ENCODE results near the gene PCDHGA1.
A peak's percentile ranks its signal among the peaks of the same experiment; 100 is the strongest.

Gene PCDHGA1

DNA sequence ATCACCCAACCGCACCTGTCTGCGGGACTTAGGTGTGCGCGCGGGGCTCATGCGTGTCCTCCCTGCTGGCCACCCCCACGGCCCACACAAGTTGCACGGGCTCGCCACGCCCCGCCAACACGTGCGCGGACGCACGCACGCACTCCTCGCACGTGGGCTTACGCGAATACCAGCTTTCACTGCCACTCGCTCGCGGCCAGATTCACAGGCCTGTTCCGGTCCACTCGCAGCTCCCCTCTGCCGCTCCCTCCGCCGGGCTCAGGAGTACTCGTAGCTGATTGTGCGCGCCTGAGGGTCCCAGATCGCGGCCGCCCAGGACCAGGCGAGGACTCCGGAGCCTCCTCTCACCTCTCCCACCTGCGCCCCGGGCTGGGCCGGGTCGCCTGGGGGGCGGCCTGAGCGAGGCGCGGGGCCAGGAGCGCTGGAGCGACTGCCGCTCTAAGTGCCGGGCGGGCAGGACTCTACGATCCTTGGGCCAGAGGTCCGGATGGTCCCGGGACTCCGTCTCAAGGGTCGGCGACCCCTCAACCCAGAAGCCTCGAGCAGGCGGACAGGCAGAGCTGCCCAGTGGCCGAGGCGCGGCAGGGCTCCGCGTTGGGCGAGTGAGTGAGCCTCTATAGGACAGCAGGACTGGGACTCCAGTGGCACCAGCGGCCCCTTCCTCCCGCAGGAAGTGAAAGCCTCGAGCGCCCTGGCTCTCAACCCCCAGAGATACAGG lies 162.0 kb downstream of the PCDHGA1 start:
- DNase-seq (ENCODE audit: low spot score), result no peak

GRCh38 chr5:141493500-141494422 lies 163.4 kb downstream of the PCDHGA1 start:
- DNase-seq (ENCODE audit: low spot score), result no peak

DNA sequence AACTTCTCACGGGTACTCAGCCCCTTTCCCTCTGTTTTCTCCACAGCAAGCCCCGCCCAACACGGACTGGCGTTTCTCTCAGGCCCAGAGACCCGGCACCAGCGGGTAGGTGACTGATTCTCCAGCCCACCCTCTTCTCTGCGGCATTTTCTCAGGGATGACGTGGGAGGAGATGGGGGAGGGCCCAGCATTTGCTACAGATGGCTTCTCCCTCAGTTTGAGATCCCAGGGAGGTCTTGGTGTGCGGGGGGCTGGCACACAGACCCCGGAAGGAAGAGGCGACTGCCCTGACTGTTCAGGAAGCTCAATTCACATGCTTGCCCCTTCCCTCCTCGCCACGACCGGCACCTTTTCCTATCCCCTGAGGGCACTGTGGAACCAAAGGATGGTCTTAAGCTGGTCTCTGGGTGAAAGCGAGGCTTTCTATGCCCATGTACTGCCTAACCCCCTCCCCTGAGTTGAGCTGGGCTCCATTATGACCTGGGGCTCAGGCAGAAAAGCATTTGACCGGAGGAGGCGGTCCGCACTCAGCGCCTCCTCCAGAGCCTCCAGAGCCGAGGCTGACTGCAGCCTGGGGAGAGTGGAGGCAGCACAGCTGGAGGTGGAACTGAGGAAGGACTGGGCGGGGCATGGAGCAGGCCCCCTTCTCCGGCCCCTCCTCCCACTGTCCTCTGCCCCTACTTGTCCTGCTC lies 164.6 kb downstream of the PCDHGA1 start:
- no peak for DNase-seq (ENCODE audit: low spot score)

GRCh38 chr5:141495453-141495811 lies 165.1 kb downstream of the PCDHGA1 start:
- DNase-seq (ENCODE audit: low spot score), result no peak

GRCh38 chr5:141496038-141496437 lies 165.7 kb downstream of the PCDHGA1 start:
- no peak for DNase-seq (ENCODE audit: low spot score)

- DNase-seq (ENCODE audit: low spot score), result no peak
Observed at GRCh38 chr5:141501761-141502160, 171.4 kb downstream of the PCDHGA1 start.

GRCh38 chr5:141503681-141504080 lies 173.4 kb downstream of the PCDHGA1 start:
- DNase-seq (ENCODE audit: low spot score), result no peak

GRCh38 chr5:141504216-141504615 lies 173.9 kb downstream of the PCDHGA1 start:
- no peak for DNase-seq (ENCODE audit: low spot score)

DNA sequence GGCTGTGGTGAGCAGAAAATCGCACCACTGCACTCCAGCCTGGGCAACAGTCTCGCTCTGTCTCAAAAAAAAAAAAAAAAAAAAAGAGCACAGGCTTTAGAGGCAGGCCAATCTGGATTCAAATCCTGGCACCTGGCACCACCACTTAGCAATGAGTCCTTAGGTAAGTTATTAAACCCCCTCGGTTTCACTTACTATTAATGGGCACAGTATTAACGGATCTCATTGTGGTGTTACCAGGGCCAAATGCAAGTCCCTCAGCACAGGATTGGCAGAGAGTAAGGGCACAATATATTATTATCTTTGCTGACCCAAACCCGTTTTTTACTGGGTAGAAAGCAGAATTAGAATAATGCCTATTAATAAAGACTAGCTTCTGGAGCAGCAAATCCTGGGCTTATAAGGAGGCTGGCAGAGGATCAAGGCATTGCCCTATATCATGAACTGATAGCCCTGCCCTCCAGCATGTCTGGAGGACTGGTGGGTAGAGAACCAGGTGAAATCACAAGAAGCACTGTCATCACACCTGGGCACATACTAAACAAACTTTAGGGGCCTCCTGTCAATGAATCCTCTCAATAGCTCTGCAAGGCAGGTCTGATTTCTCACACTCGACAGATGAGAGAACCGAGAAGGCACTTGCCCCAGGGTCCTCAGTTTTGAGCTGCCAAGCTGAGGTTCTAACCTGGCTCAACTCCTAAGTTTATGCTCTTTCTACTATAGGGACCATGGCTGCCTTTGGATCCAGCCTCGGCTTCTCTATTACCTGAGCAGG lies 176.3 kb downstream of the PCDHGA1 start:
- DNase-seq (ENCODE audit: low spot score), result no peak

DNA sequence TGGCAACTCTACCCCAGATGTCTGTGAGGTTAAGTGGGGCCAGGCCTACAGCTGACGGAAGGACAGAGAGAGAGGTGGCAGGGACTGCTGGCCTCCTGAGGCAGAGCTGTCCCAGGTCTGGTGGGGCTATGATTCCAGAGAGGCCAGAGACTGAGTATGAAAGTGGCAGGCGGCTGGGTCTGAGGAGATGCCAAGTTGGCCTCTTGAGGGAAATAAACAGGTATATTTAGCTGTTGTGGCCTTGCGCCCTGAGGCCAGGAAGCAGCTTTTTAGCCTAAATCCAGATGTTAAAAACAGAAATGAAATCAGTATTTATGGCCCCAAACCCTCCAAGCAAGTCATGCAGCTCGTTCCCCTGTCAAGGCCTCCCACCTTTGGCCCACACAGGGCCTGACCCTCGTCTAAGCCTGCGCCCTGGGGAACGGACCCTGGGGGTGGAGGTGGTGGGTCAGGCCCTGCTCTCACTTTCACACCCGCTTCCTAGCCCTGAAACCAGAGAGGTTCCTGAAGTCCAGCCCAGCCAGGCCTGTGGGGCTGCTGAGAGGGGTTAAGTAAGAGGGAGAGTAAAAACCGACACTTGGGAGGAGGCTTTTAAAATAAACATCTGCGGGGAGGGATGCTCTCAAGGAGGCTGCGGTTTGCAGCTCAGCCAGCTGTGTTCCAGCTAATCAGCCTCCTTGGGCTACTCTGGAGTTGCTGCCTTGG lies 177.2 kb downstream of the PCDHGA1 start:
- DNase-seq (ENCODE audit: low spot score), result peak; percentile 85

DNA sequence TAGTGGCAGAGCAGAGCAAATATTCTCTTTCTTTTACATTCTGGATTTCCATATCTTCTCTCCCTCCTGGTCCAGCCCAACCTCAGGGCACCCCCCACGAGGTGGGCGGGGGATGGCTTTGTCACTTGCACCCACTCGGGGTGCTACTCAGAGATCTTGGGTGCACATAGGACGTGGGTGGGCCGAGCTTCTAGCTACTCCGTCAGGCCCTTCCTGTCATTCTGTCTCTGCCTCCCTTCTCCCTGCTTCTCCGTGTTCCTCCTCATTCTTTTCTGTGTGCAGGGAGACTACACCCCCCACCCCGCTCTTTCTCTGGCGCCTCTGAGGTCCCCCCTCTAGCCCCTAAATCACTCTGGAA lies 178.1 kb downstream of the PCDHGA1 start:
- DNase-seq (ENCODE audit: low spot score), result no peak

DNA sequence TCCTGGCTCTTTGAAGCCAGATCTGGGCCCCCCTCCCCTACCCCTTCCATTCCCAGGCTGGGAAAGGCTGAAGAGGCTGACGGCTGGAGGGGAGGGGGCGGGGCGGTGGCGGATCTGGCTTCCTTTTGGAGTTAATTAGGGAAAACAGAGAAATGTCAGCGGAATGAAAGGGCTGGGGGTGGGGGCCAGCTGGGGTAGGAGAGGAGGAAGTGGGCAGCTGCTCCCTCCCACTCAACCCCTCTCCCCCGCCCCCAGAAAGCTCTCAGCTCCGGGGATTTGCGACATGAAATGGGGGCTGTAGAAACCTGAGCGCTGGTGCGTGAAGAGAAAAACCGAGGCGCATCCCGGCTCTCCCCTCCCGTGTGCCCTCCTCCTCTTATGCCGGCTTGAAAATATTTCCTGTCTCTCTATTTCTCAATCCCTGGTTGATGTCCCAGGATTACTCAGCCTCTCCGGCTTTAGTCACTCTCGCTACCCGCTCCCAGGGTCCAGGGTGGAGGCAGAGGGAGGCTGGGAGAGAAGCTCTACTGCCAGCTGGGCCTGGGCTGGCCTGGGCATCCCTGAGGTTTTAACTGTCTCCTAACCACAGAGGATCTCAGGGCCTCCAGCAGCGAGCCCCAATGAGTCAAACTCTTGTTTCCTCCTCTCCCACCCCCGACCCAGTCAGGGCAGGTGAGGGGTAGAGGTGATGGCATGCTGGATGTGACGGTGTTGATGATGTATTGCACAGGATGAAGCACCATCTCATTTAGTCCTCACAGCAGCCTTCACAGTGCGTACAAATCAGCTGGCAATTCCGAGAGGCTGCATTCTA lies 178.7 kb downstream of the PCDHGA1 start:
- no peak for DNase-seq (ENCODE audit: low spot score)

GRCh38 chr5:141510160-141510559 lies 179.8 kb downstream of the PCDHGA1 start:
- DNase-seq (ENCODE audit: low spot score), result no peak

GRCh38 chr5:141510850-141511601 lies 180.7 kb downstream of the PCDHGA1 start:
- DNase-seq (ENCODE audit: low spot score), result no peak

DNA sequence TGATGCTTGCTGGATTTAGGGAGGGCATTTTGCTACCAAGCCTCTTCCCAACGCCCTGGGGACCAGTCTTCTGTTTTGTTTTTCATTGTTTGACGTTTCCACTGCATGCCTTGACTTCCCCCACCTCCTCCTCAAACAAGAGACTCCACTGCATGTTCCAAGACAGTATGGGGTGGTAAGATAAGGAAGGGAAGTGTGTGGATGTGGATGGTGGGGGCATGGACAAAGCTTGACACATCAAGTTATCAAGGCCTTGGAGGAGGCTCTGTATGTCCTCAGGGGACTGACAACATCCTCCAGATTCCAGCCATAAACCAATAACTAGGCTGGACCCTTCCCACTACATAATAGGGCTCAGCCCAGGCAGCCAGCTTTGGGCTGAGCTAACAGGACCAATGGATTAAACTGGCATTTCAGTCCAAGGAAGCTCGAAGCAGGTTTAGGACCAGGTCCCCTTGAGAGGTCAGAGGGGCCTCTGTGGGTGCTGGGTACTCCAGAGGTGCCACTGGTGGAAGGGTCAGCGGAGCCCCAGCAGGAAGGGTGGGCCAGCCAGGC lies 181.5 kb downstream of the PCDHGA1 start:
- no peak for DNase-seq (ENCODE audit: low spot score)

GRCh38 chr5:141512390-141512910 lies 182.1 kb downstream of the PCDHGA1 start:
- DNase-seq (ENCODE audit: low spot score), result peak; percentile 87

DNA sequence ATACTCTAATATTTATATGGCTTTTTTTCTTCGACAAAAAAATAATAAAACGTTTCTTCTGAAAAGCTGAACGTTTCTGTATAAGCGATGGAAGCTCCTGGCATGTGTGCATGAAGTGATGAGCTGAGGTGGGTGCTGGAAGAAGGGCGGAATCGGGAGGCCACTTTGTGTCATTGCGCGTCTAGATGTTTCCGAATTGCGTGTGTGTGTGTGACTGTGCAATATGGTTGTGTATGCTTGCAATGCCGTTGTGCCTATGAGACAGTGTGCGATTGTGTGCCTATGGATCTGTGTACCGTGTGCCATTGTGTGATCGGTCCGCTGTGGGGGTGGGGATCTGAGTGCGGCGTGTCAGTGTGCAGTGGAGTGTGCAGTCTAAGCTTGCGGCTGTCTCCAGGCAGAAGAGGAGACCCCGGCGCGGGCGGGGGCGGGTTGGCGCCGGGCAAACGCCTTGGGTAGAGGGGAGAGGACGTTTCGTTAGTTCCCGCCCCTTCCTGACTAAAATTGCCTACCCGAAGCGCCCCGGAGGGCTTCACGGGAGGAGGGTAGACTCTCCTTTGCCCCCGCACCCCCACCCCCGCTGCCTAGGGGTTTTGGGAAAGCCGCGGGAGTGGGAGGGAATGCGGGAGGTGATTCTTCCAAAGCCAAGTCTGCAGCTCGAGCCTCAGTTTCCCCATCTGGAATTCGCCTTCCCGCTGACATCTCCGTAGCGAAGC lies 182.8 kb downstream of the PCDHGA1 start:
- DNase-seq (ENCODE audit: low spot score), result peak; percentile 84

GRCh38 chr5:141513627-141514329 lies 183.5 kb downstream of the PCDHGA1 start:
- peak; percentile 90 for DNase-seq (ENCODE audit: low spot score)

All from left forelimb (tissue), 1 donor.